ENCODE measurements around the gene CDH24.

CDH24 gene

GRCh38 chr14:23091294-23092225 is 34.2 kb upstream of the CDH24 start:
- no peak for DNase-seq (ENCODE audit: low read depth)

GRCh38 chr14:23090254-23090636 is 32.9 kb upstream of the CDH24 start:
- no peak for DNase-seq (ENCODE audit: low read depth)

GRCh38 chr14:23089498-23090253 is 32.4 kb upstream of the CDH24 start:
- no peak for DNase-seq (ENCODE audit: low read depth)

- no peak for DNase-seq (ENCODE audit: low read depth)
Measured at GRCh38 chr14:23086565-23086964, 29.2 kb upstream of the CDH24 start.

GRCh38 chr14:23085458-23085857 is 28.1 kb upstream of the CDH24 start:
- DNase-seq (ENCODE audit: low read depth): no peak

- no peak for DNase-seq (ENCODE audit: low read depth)
Measured at GRCh38 chr14:23080474-23080873, 23.2 kb upstream of the CDH24 start.

GRCh38 chr14:23079716-23080115 is 22.4 kb upstream of the CDH24 start:
- peak; percentile 55 for DNase-seq (ENCODE audit: low read depth)

GRCh38 chr14:23078692-23079116 is 21.4 kb upstream of the CDH24 start:
- peak; percentile 98 for DNase-seq (ENCODE audit: low read depth)

- no peak for DNase-seq (ENCODE audit: low read depth)
Measured at GRCh38 chr14:23077962-23078361, 20.6 kb upstream of the CDH24 start.

- peak; percentile 67 for DNase-seq (ENCODE audit: low read depth)
Measured at GRCh38 chr14:23076785-23077408, 19.6 kb upstream of the CDH24 start.

GRCh38 chr14:23074906-23075305 is 17.6 kb upstream of the CDH24 start:
- DNase-seq (ENCODE audit: low read depth): no peak

GRCh38 chr14:23071921-23072539 is 14.7 kb upstream of the CDH24 start:
- DNase-seq (ENCODE audit: low read depth): peak; percentile 47

- peak; percentile 91 for DNase-seq (ENCODE audit: low read depth)
Measured at GRCh38 chr14:23071244-23071920, 14.1 kb upstream of the CDH24 start.

- peak; percentile 35 for DNase-seq (ENCODE audit: low read depth)
Measured at GRCh38 chr14:23070262-23071129, 13.2 kb upstream of the CDH24 start.

- DNase-seq (ENCODE audit: low read depth): no peak
Measured at GRCh38 chr14:23069413-23069806, 12.1 kb upstream of the CDH24 start.

GRCh38 chr14:23068789-23069412 is 11.6 kb upstream of the CDH24 start:
- peak; percentile 93 for DNase-seq (ENCODE audit: low read depth)

- no peak for DNase-seq (ENCODE audit: low read depth)
Measured at GRCh38 chr14:23067847-23068788, 10.8 kb upstream of the CDH24 start.

GRCh38 chr14:23066855-23067744 is 9.8 kb upstream of the CDH24 start:
- no peak for DNase-seq (ENCODE audit: low read depth)
